ENCODE results near the gene NEDD4L.

NEDD4L gene

DNA sequence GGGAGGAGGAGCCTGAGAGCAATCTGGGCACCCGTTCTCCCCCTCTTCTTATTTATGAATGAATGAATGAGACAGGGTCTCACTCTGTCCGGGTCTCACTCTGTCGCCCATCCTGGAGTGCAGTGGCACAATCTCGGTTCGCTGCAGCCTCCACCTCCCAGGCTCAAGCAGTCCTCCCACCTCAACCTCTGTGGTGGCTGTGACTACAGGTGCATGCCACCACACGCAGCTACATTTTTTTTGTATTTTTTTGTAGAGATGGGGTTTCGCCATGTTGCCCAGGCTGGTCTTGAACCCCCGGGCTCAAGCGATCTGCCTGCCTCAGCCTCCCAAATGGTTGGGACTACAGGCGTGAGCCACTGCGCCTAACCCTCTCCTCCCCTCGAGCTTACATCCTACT is 198.4 kb downstream of the NEDD4L start:
- H3K79me1 ChIP-seq (ENCODE audit: low read depth, low read length), result no peaks in the 10 kb centered on the region
- no peak overlapping the region for H3K4ac ChIP-seq (ENCODE audit: low read length)
- H2BK15ac ChIP-seq (ENCODE audit: low read length), result no peak overlapping the region
- no peak overlapping the region for H4K8ac ChIP-seq (ENCODE audit: low read depth, low read length)
- no peak overlapping the region for H3K4me2 ChIP-seq (ENCODE audit: insufficient read depth, low read length, poor library complexity, severe bottlenecking)
- WGBS, 2 donors (ENCODE audit: extremely low coverage in 2 of 2, insufficient read length in 2 of 2, insufficient replicate concordance in 1 of 2), result no CpG with 5 or more reads among the region's 12 CpGs
- H3K27me3 ChIP-seq (ENCODE audit: control insufficient read depth in 3 of 3, insufficient read depth in 3 of 3, low read depth in 1 of 3, low read length in 3 of 3), result no peaks in the 10 kb centered on the region
- H3K4me3 ChIP-seq (ENCODE audit: low read length in 2 of 2), result no peak overlapping the region
- no peaks in the 10 kb centered on the region for H3K36me3 ChIP-seq (replicated peaks in 1 of 2; ENCODE audit: control insufficient read depth in 2 of 2, insufficient read depth in 2 of 2, low read length in 2 of 2)
- no peak for DNase-seq (ENCODE audit: low spot score)
- H2BK120ac ChIP-seq (ENCODE audit: low read depth, low read length), result no peak overlapping the region
- no peak overlapping the region for H2BK5ac ChIP-seq (ENCODE audit: low read length)
- peaks cover 9 to 10% of the 10 kb centered on the region in 2 donors for H3K4me1 ChIP-seq (ENCODE audit: control insufficient read depth in 2 of 2, insufficient read depth in 1 of 2, low read depth in 1 of 2, low read length in 2 of 2)
- H4K91ac ChIP-seq (ENCODE audit: low read depth, low read length, poor library complexity), result no peak overlapping the region
- no peak overlapping the region for H3K18ac ChIP-seq (ENCODE audit: low read length)
- H3K9ac ChIP-seq (ENCODE audit: low read depth, low read length, poor library complexity), result no peak overlapping the region
- no peak overlapping the region for H2AFZ ChIP-seq (ENCODE audit: low read length)
- H3K9me3 ChIP-seq (replicated peaks in 1 of 2; ENCODE audit: control insufficient read depth in 2 of 2, insufficient read depth in 1 of 2, low read depth in 1 of 2, low read length in 2 of 2), result no peaks in the 10 kb centered on the region
- H3K27ac ChIP-seq (replicated peaks; ENCODE audit: low read length), result no peak overlapping the region
- H3K14ac ChIP-seq (ENCODE audit: low read length), result no peak overlapping the region
- H3K23ac ChIP-seq (ENCODE audit: low read depth, low read length, poor library complexity), result no peak overlapping the region
- no peak overlapping the region for H2AK5ac ChIP-seq (ENCODE audit: low read depth, low read length)
- H2BK12ac ChIP-seq (ENCODE audit: low read length), result no peak overlapping the region

DNA sequence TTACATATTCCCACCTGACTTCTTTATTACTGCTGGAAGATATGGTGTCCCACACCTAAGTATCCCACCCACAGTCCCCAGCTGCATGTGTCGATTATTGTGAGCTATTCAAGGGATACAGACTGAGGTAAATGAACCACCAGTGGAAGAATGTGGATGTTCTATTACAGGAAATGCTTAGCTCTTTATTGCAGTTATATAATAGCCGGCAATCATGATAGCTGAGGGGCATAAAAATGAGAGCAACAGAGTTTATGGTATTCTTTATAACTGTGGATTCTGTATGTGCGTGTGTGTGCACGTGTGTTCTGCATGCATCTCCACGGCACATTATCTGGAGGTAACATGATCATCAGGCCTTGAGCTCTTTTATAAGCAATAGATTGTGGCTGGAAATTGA is 198.9 kb downstream of the NEDD4L start:
- Histone ChIP-seq H3K9ac (ENCODE audit: low read depth, low read length, poor library complexity) (no peak overlapping the region), H3K14ac (ENCODE audit: low read length) (no peak overlapping the region), H2BK5ac (ENCODE audit: low read length) (no peak overlapping the region), H2BK12ac (ENCODE audit: low read length) (no peak overlapping the region), H3K18ac (ENCODE audit: low read length) (no peak overlapping the region), H2BK15ac (ENCODE audit: low read length) (no peak overlapping the region), H3K4me2 (ENCODE audit: insufficient read depth, low read length, poor library complexity, severe bottlenecking) (no peak overlapping the region), H3K4ac (ENCODE audit: low read length) (no peak overlapping the region), H2AFZ (ENCODE audit: low read length) (no peak overlapping the region), H3K4me1 (ENCODE audit: control insufficient read depth in 2 of 2, insufficient read depth in 1 of 2, low read depth in 1 of 2, low read length in 2 of 2) (peaks cover 13 to 14% of the 10 kb centered on the region in 2 donors), H3K4me3 (ENCODE audit: low read length in 2 of 2) (no peak overlapping the region), H2AK5ac (ENCODE audit: low read depth, low read length) (no peak overlapping the region), H3K9me3 (replicated peaks in 1 of 2; ENCODE audit: control insufficient read depth in 2 of 2, insufficient read depth in 1 of 2, low read depth in 1 of 2, low read length in 2 of 2) (no peaks in the 10 kb centered on the region), H4K91ac (ENCODE audit: low read depth, low read length, poor library complexity) (no peak overlapping the region), H3K27ac (replicated peaks; ENCODE audit: low read length) (no peak overlapping the region), H3K23ac (ENCODE audit: low read depth, low read length, poor library complexity) (no peak overlapping the region), H2BK120ac (ENCODE audit: low read depth, low read length) (no peak overlapping the region), H3K36me3 (replicated peaks in 1 of 2; ENCODE audit: control insufficient read depth in 2 of 2, insufficient read depth in 2 of 2, low read length in 2 of 2) (no peaks in the 10 kb centered on the region), H4K8ac (ENCODE audit: low read depth, low read length) (no peak overlapping the region), H3K27me3 (ENCODE audit: control insufficient read depth in 3 of 3, insufficient read depth in 3 of 3, low read depth in 1 of 3, low read length in 3 of 3) (no peaks in the 10 kb centered on the region), H3K79me1 (ENCODE audit: low read depth, low read length) (no peaks in the 10 kb centered on the region)
- no CpG with 5 or more reads among the region's 5 CpGs for WGBS, 2 donors (ENCODE audit: extremely low coverage in 2 of 2, insufficient read length in 2 of 2, insufficient replicate concordance in 1 of 2)
- DNase-seq (ENCODE audit: low spot score), result no peak

DNA sequence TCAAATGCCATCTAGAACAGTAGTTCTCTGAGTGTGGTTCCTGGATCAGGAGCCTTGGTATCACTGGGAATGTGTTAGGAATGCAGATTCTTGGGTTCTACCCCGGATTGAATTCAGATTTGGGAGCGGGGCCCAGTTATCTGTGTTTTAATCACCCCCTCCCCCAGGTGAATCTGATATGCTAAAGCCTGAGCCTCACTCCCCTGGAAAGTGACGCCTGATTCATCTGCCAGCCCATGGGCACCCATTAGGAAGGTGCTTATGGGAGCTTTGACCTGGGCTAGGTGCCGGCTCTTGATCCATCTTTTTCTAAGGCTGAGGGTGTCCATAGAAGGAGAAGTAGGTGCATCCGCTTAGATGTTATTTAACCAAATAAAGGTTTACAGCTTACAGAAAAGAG is 199.4 kb downstream of the NEDD4L start:
- Histone ChIP-seq H3K27me3 (ENCODE audit: control insufficient read depth in 3 of 3, insufficient read depth in 3 of 3, low read depth in 1 of 3, low read length in 3 of 3) (no peaks in the 10 kb centered on the region), H3K27ac (replicated peaks; ENCODE audit: low read length) (no peak overlapping the region)
- WGBS, 2 donors (ENCODE audit: extremely low coverage in 2 of 2, insufficient read length in 2 of 2, insufficient replicate concordance in 1 of 2), result no CpG with 5 or more reads among the region's 5 CpGs

DNA sequence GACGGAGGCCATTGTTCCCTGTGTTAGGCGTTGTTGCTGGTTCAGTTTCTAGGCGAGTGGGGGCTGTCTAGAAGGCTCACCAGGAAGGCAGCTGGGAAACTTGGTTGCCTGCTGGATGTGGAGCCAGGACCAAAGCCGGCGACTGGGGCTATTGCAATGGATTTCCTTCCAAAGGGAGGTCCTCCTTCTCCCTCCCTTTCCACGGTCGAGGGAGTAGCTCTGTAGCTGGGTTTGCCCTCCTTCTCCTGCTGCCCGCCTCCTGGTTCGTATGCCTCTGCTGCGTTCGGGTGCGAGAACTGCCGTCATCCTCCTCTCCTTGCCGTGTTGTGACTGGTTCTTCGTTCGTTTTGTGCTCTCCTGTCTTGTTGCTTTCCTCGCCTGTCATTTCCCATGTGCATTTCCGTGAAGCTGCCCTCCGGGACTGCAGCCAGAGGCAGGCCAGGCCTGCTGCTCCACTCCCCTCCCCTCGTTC is 203.4 kb downstream of the NEDD4L start:
- Histone ChIP-seq H3K4me2 (ENCODE audit: insufficient read depth, low read length, poor library complexity, severe bottlenecking) (peak overlapping the region; percentile 15), H2AK5ac (ENCODE audit: low read depth, low read length) (no peak overlapping the region), H3K9ac (ENCODE audit: low read depth, low read length, poor library complexity) (peak overlapping the region; percentile 86), H3K4me1 (ENCODE audit: control insufficient read depth in 2 of 2, insufficient read depth in 1 of 2, low read depth in 1 of 2, low read length in 2 of 2) (peaks cover 8 to 10% of the 10 kb centered on the region in 2 donors), H3K23ac (ENCODE audit: low read depth, low read length, poor library complexity) (no peak overlapping the region), H3K27ac (replicated peaks; ENCODE audit: low read length) (no peak overlapping the region), H3K18ac (ENCODE audit: low read length) (peak overlapping the region; percentile 22), H2BK120ac (ENCODE audit: low read depth, low read length) (no peak overlapping the region), H3K9me3 (replicated peaks in 1 of 2; ENCODE audit: control insufficient read depth in 2 of 2, insufficient read depth in 1 of 2, low read depth in 1 of 2, low read length in 2 of 2) (no peaks in the 10 kb centered on the region), H3K36me3 (replicated peaks in 1 of 2; ENCODE audit: control insufficient read depth in 2 of 2, insufficient read depth in 2 of 2, low read length in 2 of 2) (no peaks in the 10 kb centered on the region), H4K8ac (ENCODE audit: low read depth, low read length) (no peak overlapping the region), H2AFZ (ENCODE audit: low read length) (peak overlapping the region; percentile 80), H4K91ac (ENCODE audit: low read depth, low read length, poor library complexity) (no peak overlapping the region), H3K14ac (ENCODE audit: low read length) (no peak overlapping the region), H3K4ac (ENCODE audit: low read length) (no peak overlapping the region), H2BK12ac (ENCODE audit: low read length) (no peak overlapping the region), H3K4me3 (ENCODE audit: low read length in 2 of 2) (peak overlapping the region in 1 of 2 donors; percentile 42), H3K79me1 (ENCODE audit: low read depth, low read length) (no peaks in the 10 kb centered on the region), H2BK15ac (ENCODE audit: low read length) (no peak overlapping the region), H2BK5ac (ENCODE audit: low read length) (no peak overlapping the region), H3K27me3 (ENCODE audit: control insufficient read depth in 3 of 3, insufficient read depth in 3 of 3, low read depth in 1 of 3, low read length in 3 of 3) (no peaks in the 10 kb centered on the region)
- no peak for DNase-seq (ENCODE audit: low spot score)
- no CpG with 5 or more reads among the region's 20 CpGs for WGBS, 2 donors (ENCODE audit: extremely low coverage in 2 of 2, insufficient read length in 2 of 2, insufficient replicate concordance in 1 of 2)

More for the DNA sequence above, 199.4 kb downstream of the NEDD4L start:
- H3K18ac ChIP-seq (ENCODE audit: low read length), result no peak overlapping the region
- no peak overlapping the region for H2BK120ac ChIP-seq (ENCODE audit: low read depth, low read length)
- H3K79me1 ChIP-seq (ENCODE audit: low read depth, low read length), result no peaks in the 10 kb centered on the region
- no peaks in the 10 kb centered on the region for H3K9me3 ChIP-seq (replicated peaks in 1 of 2; ENCODE audit: control insufficient read depth in 2 of 2, insufficient read depth in 1 of 2, low read depth in 1 of 2, low read length in 2 of 2)
- H3K4me2 ChIP-seq (ENCODE audit: insufficient read depth, low read length, poor library complexity, severe bottlenecking), result no peak overlapping the region
- no peak overlapping the region for H2BK5ac ChIP-seq (ENCODE audit: low read length)
- no peak overlapping the region for H2AFZ ChIP-seq (ENCODE audit: low read length)
- H2AK5ac ChIP-seq (ENCODE audit: low read depth, low read length), result no peak overlapping the region
- no peak overlapping the region for H4K8ac ChIP-seq (ENCODE audit: low read depth, low read length)
- H3K9ac ChIP-seq (ENCODE audit: low read depth, low read length, poor library complexity), result no peak overlapping the region
- H3K36me3 ChIP-seq (replicated peaks in 1 of 2; ENCODE audit: control insufficient read depth in 2 of 2, insufficient read depth in 2 of 2, low read length in 2 of 2), result no peaks in the 10 kb centered on the region
- no peak overlapping the region for H3K14ac ChIP-seq (ENCODE audit: low read length)
- no peak overlapping the region for H3K4ac ChIP-seq (ENCODE audit: low read length)
- no peak overlapping the region for H4K91ac ChIP-seq (ENCODE audit: low read depth, low read length, poor library complexity)
- H3K4me1 ChIP-seq (ENCODE audit: control insufficient read depth in 2 of 2, insufficient read depth in 1 of 2, low read depth in 1 of 2, low read length in 2 of 2), result peaks cover 13 to 14% of the 10 kb centered on the region in 2 donors
- no peak overlapping the region for H2BK15ac ChIP-seq (ENCODE audit: low read length)
- no peak overlapping the region for H3K23ac ChIP-seq (ENCODE audit: low read depth, low read length, poor library complexity)
- no peak for DNase-seq (ENCODE audit: low spot score)
- no peak overlapping the region for H2BK12ac ChIP-seq (ENCODE audit: low read length)
- no peak overlapping the region for H3K4me3 ChIP-seq (ENCODE audit: low read length in 2 of 2)

All from neuronal stem cell (in vitro differentiated cells).